ENCODE data around the gene GPR35.

The GPR35 gene

DNA sequence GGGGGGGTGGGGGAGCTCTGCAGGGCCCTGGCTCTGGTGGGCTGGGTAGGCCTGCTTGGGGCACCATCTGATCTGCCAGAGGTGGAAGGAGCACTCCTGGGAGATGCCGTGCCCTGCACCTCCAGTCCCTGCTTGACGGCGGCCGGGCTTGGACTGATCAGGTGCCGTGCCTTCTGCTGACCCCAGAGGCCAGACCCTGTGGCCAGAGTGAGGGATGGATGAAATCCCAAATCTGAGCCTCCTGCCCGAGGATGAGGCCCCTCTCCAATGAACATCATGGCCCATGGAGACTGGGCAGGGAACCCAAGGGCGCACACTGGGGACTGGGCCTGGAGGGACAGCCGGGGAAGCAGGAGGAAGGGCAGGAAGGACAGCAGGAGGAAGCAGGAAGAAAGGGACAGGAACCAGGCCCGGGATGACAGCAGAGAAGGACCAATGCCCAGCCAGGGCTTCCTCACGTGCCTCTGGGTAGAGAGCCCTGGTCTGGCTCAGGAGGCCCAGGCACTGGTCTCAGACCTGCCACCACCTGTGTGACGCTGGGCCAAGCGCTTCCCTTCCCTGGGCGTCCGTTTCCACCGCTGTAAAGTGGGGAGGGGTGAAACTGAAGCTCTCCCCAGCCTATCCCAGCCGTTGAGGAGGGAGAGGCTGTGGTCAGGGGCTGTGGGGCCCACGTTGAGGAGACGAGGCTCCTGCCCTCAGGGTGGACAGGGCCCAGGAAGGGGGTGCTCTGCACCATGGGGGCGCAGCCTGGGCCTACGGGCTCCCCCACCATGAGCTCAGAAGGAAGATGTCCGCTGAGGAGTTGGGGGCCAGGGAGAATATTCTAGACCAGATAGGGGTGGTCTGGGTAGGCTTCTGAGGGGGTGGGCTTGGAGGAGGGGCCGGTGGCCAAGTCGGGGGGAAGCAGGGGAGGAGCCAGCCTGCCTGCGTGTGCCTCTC is 1.0 kb upstream of the GPR35 start:
- no peak for DNase-seq

DNA sequence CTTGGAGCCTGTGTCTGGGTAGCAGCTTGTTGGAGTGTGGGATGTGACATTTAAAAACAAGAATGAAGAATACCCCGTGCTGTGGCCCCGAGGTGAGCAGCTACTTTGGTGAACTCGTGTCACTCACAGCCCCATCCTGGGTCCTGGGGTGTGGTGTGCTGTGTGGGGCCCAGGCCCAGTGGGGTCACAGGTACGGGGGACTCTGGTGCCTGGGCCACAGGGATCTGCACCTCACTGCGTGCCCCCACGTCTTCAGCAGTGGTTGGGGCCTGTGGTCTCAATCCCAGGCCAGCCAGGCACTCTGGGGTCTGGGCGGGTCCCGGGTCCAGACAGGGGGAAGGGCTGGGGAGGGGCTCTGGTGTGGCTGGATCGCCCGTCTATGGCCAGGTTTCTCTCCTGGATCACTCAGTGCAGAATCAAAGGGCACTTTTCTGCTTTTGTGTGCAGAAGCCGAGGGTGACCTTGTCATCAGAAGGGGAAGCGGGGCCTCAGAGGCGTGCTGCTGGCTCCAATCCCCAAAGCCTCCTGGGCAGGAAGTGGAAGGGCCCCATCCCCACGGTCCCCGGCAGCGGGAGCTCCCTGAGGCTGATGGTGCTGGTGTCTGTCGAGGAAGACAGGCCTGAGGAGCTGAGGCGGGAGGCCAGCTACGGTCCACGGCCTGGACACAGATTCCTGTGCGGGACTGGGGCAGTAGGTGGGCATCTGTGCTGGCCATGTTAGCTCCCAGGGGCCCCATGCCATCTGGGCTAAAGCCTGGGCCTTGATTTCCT is 1.4 kb downstream of the GPR35 start:
- DNase-seq: peak; percentile 55 to 66

- DNase-seq: no peak
These were observed 2.6 kb downstream of the GPR35 start for GRCh38 chr2:240627736-240628506.

DNA sequence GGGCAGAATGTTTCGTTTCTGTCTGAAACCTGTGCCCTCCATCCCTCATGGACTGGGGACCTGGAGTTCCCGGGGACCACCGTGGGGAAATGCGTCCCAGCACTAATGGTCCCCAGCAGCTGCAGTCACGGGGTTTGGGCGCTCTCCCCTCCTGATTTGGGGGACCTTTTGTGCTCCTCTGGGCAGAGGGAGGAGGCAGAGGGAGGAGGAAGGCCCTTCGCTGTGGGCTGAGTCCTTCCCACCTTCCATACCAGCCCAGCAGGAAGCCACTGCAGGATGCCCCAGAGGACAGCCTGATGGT is 3.2 kb downstream of the GPR35 start:
- no peak for DNase-seq

DNA sequence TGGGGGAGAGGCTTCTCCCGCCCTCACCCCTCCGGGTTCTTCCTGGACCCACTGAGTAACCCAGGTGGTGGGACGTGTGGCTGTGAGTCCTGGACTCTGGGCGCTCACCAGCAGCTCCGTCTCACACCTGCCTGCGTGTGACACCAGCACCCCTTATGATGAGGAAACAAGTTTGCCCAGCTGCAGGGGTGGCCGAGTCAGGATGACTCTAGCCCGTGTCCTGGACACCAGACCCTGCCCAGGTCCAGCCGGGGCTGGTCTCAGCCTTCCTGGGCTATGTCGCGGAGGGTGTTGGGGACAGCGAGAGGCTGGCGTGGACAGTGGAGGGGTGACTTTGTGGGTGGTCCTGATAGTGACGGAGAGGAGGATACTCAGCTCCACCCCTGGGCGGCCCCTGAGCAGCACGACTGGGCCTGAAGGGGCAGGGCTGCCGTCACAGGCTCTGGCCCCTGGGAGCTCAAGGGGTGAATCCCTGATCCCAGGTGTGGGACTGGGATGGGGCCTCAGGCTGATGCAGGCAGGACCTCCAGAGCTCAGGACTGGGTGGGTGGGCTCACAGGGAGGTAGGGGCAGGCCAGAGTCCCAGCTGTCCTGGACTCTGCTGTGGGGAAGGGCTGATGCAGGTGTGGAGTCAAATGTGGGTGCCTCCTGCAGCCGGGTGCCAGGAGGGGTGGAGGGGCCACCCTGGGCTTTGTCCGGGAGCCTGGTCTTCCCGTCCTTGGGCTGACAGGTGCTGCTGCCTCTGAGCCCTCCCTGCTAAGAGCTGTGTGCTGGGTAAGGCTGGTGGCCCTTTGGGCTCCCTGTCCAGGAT is 3.7 kb downstream of the GPR35 start:
- no peak for DNase-seq

DNA sequence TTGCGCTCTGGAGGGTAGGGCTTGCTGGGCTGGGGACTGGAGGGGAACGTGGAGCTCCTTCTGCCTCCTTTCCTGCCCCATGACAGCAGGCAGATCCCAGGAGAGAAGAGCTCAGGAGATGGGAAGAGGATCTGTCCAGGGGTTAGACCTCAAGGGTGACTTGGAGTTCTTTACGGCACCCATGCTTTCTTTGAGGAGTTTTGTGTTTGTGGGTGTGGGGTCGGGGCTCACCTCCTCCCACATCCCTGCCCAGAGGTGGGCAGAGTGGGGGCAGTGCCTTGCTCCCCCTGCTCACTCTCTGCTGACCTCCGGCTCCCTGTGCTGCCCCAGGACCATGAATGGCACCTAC is 4.3 kb downstream of the GPR35 start:
- DNase-seq: no peak

- no peak for DNase-seq
These were observed 4.9 kb downstream of the GPR35 start for GRCh38 chr2:240629968-240630770.

- DNase-seq: peak in 1 of 2 experiments; percentile 9
These were observed 5.7 kb downstream of the GPR35 start for GRCh38 chr2:240630771-240631547.

- peak in 1 of 2 experiments; percentile 6 for DNase-seq
These were observed 6.4 kb downstream of the GPR35 start for GRCh38 chr2:240631548-240632305.

DNA sequence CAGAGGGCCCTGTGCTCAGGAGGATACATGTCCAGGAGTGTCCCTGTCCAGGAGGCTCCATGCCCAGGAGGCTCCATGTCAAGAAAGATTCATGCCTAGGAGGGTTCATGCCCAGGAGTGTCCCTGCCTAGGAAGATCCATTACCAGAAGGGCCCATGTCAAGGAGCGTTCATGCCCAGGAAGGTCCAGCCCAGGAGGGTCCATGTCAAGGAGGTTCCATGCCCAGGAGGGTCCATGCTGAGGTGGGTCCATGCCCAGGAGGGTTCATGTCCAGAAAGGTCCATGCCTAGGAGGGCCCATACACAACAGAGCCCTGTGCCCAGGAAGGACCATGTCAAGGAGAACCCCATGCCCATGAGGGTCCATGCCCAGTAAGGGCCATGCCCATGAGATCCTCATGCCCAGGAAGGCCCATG is 7.0 kb downstream of the GPR35 start:
- peak in 1 of 2 experiments; percentile 13 for DNase-seq

- DNase-seq: peak in 1 of 2 experiments; percentile 8
These were observed 10.1 kb downstream of the GPR35 start for GRCh38 chr2:240635121-240635997.

DNA sequence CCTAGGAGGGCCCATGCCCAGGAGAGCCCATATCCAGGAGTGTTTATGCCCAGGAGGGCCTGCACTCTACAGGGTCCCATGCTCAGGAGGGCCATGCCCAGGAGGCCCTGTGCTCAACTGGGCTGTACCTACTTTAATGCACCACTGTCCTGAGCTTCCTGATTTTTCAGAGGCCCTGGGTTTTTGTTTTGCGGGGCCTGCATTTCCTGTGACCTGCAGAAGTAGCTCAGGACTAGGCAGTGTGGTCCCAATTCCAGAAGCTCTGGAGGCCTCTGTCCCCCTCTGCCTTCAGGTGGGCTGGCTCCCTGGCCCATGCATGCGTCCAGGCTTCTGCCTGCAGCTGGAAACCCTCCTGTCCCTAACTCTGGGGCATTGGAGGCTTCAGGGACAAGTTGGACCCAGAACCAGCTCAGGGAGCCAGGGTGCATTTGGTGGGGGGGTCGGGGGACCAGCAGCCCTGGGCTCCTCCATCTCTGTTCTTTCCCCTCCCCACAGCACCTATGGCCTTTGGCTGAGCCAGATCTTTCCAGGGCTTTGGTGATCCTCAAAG is 10.8 kb downstream of the GPR35 start:
- no peak for DNase-seq

DNA sequence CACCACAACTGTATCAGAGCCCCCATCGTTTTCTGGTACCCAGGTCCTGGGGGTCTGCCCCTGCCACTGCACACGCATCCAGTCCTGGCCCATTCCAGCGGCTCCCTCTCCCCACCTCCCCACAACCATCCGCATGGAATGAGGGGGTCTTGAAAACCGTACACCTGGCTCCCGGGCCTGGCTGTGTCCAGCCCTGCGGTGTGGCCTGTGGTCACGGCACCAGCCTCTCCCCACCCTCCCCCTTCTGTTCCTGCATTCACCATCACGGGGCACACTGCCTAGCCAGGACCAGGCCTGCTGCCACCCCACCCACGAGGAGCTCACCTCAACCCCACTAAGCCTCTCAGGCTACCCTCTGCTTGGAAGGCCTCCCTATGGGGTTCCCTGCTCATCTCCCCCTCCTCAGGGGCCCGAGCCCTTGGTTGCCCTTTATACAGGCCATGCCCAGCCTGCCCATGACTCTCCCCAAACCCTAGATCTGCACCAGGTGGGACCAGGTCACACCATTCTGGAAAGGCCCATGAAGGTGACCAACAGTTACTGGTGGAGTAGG is 11.4 kb downstream of the GPR35 start:
- DNase-seq: peak in 1 of 2 experiments; percentile 11

GRCh38 chr2:240637116-240637900 is 12.0 kb downstream of the GPR35 start:
- DNase-seq: peak; percentile 8 to 12

DNA sequence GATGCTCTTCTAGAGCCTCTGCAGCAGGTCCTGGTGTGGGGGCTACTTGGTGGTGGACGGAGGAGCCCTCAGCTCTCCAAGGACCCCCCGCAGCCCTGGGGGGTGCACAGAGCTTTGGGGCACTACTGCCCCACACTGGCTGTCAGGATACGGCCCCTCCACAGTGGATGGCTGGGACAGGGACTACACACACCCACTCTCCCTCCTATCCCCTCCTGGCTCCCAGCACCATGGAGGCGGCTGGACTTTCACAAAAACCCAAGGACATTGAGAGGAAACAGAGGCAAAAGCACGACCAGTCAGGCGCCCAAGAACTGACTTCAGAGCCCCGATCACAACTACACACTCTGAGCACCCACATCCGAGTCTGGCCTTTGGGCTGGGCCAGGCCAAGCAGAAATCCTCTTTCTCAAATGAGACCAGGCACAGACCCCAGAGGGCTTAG is 12.6 kb downstream of the GPR35 start:
- DNase-seq: peak; percentile 13 to 15

GRCh38 chr2:240638512-240639160 is 13.4 kb downstream of the GPR35 start:
- DNase-seq: peak; percentile 6 to 11

- peak; percentile 12 to 14 for DNase-seq
These were observed 14.3 kb downstream of the GPR35 start for GRCh38 chr2:240639566-240639965.

All from activated T-cell treated with anti-CD3 and anti-CD28 coated beads, Interleukin-2, amount 50 U/mL, for 48 hours (primary cell).